Measurements from ENCODE around the gene MAP3K4.

- TF ChIP-seq CTCF (conservative IDR thresholded peaks at IDR 0.05; ENCODE audit: low read depth, low read length) (no peak), EZH2 (IDR thresholded peaks at IDR 0.05; ENCODE audit: low read length, unreplicated experiment) (no peak)
Measured at GRCh38 chr6:161161121-161161520, 169.6 kb downstream of the MAP3K4 start.
